Stimulated activated CD4-positive, alpha-beta T cell treated with anti-CD3 and anti-CD28 coated beads, TNF-alpha, amount 100 ng/mL, for 48 hours (primary cell): ENCODE measurements around the gene APOBEC3F.
"Not testable (repeated sequence)": the region's sequence is repeated elsewhere in the genome, so short reads cannot be mapped to it uniquely, and the experiment has no call there.

Experiments used
- DNase-seq, 3 donors: peaks; one replicate each; pipeline ENCODE4 v3.0.0-alpha.2; 2020; ENCODE audit warnings: low read depth in 3 of 3

The APOBEC3F gene

GRCh38 chr22:39027717-39028116 is 12.9 kb upstream of the APOBEC3F start:
- DNase-seq, result no peak

GRCh38 chr22:39028281-39028680 is 12.4 kb upstream of the APOBEC3F start:
- no peak for DNase-seq

- DNase-seq, result no peak
These were observed 11.4 kb upstream of the APOBEC3F start for GRCh38 chr22:39029227-39029626.

GRCh38 chr22:39030705-39031104 is 10.0 kb upstream of the APOBEC3F start:
- no peak for DNase-seq

GRCh38 chr22:39031434-39032295 is 9.0 kb upstream of the APOBEC3F start:
- DNase-seq, result not testable (repeated sequence)

- not testable (repeated sequence) for DNase-seq
These were observed 3.6 kb upstream of the APOBEC3F start for GRCh38 chr22:39037071-39037470.

- DNase-seq, result no peak
These were observed 1.1 kb upstream of the APOBEC3F start for GRCh38 chr22:39039306-39040126.

- not testable (repeated sequence) for DNase-seq
These were observed 518 bp upstream of the APOBEC3F start for GRCh38 chr22:39040155-39040537.

GRCh38 chr22:39041908-39042307 is 1.2 kb downstream of the APOBEC3F start:
- no peak for DNase-seq

GRCh38 chr22:39043063-39043462 is 2.4 kb downstream of the APOBEC3F start:
- not testable (repeated sequence) for DNase-seq

GRCh38 chr22:39045136-39045535 is 4.5 kb downstream of the APOBEC3F start:
- DNase-seq, result not testable (repeated sequence)

GRCh38 chr22:39049486-39049885 is 8.8 kb downstream of the APOBEC3F start:
- DNase-seq, result not testable (repeated sequence)

GRCh38 chr22:39051844-39052495 is 11.3 kb downstream of the APOBEC3F start:
- DNase-seq, result not testable (repeated sequence)

- no peak for DNase-seq
These were observed 15.0 kb downstream of the APOBEC3F start for GRCh38 chr22:39055658-39056057.

- DNase-seq, result not testable (repeated sequence)
These were observed 20.6 kb downstream of the APOBEC3F start for GRCh38 chr22:39061290-39061689.

- not testable (repeated sequence) for DNase-seq
These were observed 21.3 kb downstream of the APOBEC3F start for GRCh38 chr22:39061951-39062350.

- DNase-seq, result not testable (repeated sequence)
These were observed 23.2 kb downstream of the APOBEC3F start for GRCh38 chr22:39063904-39064303.

GRCh38 chr22:39066442-39067276 is 26.0 kb downstream of the APOBEC3F start:
- not testable (repeated sequence) for DNase-seq

- DNase-seq, result no peak
These were observed 27.5 kb downstream of the APOBEC3F start for GRCh38 chr22:39068033-39068785.

- DNase-seq, result no peak
These were observed 29.5 kb downstream of the APOBEC3F start for GRCh38 chr22:39070186-39070585.
